Heart left ventricle (tissue), 13 donors: ENCODE data around the gene RSPH10B.
"Not testable (repeated sequence)": the region's sequence is repeated elsewhere in the genome, so short reads cannot be mapped to it uniquely, and the experiment has no call there.

ENCODE experiments used
- CTCF ChIP-seq, 12 donors: fragments of 200-600 bp; sonication (generic) in 4 of 12; IDR thresholded peaks; one replicate each; pipeline versions ENCODE4 v1.5.0 to v1.8.0; 2018 to 2022; ENCODE audit warnings: antibody characterized with exemption in 12 of 12, mild to moderate bottlenecking in 5 of 12
- POLR2A ChIP-seq, 2 donors: fragments of 450-650 bp; IDR thresholded peaks; one replicate each; pipeline ENCODE4 v1.6.1; 2017; ENCODE audit warnings: antibody characterized with exemption in 2 of 2, mild to moderate bottlenecking in 2 of 2, moderate library complexity in 2 of 2
- donor health status: ischemic (EF 13 %, LVEDD 7.1; RV severe dilation, severe dysfunction).
- donor health status: DM: no; HTN: yes; CAD: no.
- donor health status: DM: no; HTN: no; CAD: no.
- donor health status: ischemic (EF 25% LVEDD 6.9; RV normal size, moderate dysfunction).
- donor health status: ischemic (EF 25% LVEDD 5.7; RV mildly dilated, moderate dysfunction).
- donor health status: ischemic (EF 35%, LVEDD 5.7; RV mildly dilated, moderate dysfunction).
- donor health status: nonischemic (EF 11% LVEDD 7.7; RV severe dilation, severe dysfunction).
- donor health status: DM: yes; HTN: yes; CAD: no.
- donor health status: PGD.
- donor health status: ischemic (EF 29% LVEDD 5.4; RV normal size, mild dysfunction).
- donor health status: nonischemic (EF 23%, LVEDD 6.1; RV moderate dilation, normal function).

- not testable (repeated sequence) for TF ChIP-seq CTCF, POLR2A (IDR thresholded peaks at IDR 0.05)
Measured at GRCh38 chr7:5916529-5916928, 54.0 kb downstream of the RSPH10B start.
